ENCODE measurements around the gene TBC1D24.
"Not testable (repeated sequence)": the region's sequence is repeated elsewhere in the genome, so short reads cannot be mapped to it uniquely, and the experiment has no call there.

The TBC1D24 gene

GRCh38 chr16:2438121-2438520, 36.8 kb upstream of the TBC1D24 start:
- Mint-ChIP-seq H3K4me1 (peaks cover 9% of the 10 kb centered on the region), H3K27ac (no peak overlapping the region), H3K4me3 (no peak overlapping the region), H3K9me3 (no peaks in the 10 kb centered on the region), H3K36me3 (peaks cover 81% of the 10 kb centered on the region)
- DNase-seq (ENCODE audit: low spot score in 2 of 2) (no peak), ATAC-seq (no peak)

- ATAC-seq (peak; percentile 36), DNase-seq (ENCODE audit: low spot score in 2 of 2) (no peak)
- H3K36me3 Mint-ChIP-seq, result peaks cover 82% of the 10 kb centered on the region
- H3K27ac Mint-ChIP-seq, result peak overlapping the region; percentile 52
- H3K9me3 Mint-ChIP-seq, result no peaks in the 10 kb centered on the region
- H3K4me3 Mint-ChIP-seq, result no peak overlapping the region
- H3K4me1 Mint-ChIP-seq, result peaks cover 9% of the 10 kb centered on the region
Measured at GRCh38 chr16:2439598-2439997, 35.3 kb upstream of the TBC1D24 start.

- peaks cover 84% of the 10 kb centered on the region for H3K36me3 Mint-ChIP-seq
- not testable (repeated sequence) for ATAC-seq
Measured at GRCh38 chr16:2441143-2441804, 33.7 kb upstream of the TBC1D24 start.

GRCh38 chr16:2443555-2443954, 31.4 kb upstream of the TBC1D24 start:
- Mint-ChIP-seq H3K4me1 (peaks cover 9% of the 10 kb centered on the region), H3K4me3 (no peak overlapping the region), H3K36me3 (peaks cover 83% of the 10 kb centered on the region), H3K9me3 (no peaks in the 10 kb centered on the region), H3K27ac (no peak overlapping the region)
- no peak for ATAC-seq
- no peak for DNase-seq (ENCODE audit: low spot score in 2 of 2)

More at GRCh38 chr16:2441143-2441804, 33.7 kb upstream of the TBC1D24 start:
- not testable (repeated sequence) for H3K9me3 Mint-ChIP-seq; H3K4me3 Mint-ChIP-seq; H3K27ac Mint-ChIP-seq; H3K4me1 Mint-ChIP-seq; DNase-seq (ENCODE audit: low spot score in 2 of 2)

- peaks cover 86% of the 10 kb centered on the region for H3K36me3 Mint-ChIP-seq
- no peaks in the 10 kb centered on the region for H3K9me3 Mint-ChIP-seq
Measured at GRCh38 chr16:2447920-2448583, 26.9 kb upstream of the TBC1D24 start.

GRCh38 chr16:2449118-2449517, 25.8 kb upstream of the TBC1D24 start:
- Mint-ChIP-seq H3K36me3 (peaks cover 82% of the 10 kb centered on the region), H3K27ac (no peak overlapping the region)

More at GRCh38 chr16:2447920-2448583, 26.9 kb upstream of the TBC1D24 start:
- H3K4me1 Mint-ChIP-seq, result no peaks in the 10 kb centered on the region
- no peak overlapping the region for H3K27ac Mint-ChIP-seq
- DNase-seq (ENCODE audit: low spot score in 2 of 2) (no peak), ATAC-seq (no peak)
- no peak overlapping the region for H3K4me3 Mint-ChIP-seq

GRCh38 chr16:2450535-2450934, 24.4 kb upstream of the TBC1D24 start:
- Mint-ChIP-seq H3K4me3 (no peak overlapping the region), H3K36me3 (peaks cover 81% of the 10 kb centered on the region), H3K4me1 (no peaks in the 10 kb centered on the region), H3K27ac (no peak overlapping the region), H3K9me3 (no peaks in the 10 kb centered on the region)
- ATAC-seq (no peak), DNase-seq (ENCODE audit: low spot score in 2 of 2) (no peak)

More at GRCh38 chr16:2449118-2449517, 25.8 kb upstream of the TBC1D24 start:
- no peak overlapping the region for H3K4me3 Mint-ChIP-seq
- DNase-seq (ENCODE audit: low spot score in 2 of 2), result no peak
- ATAC-seq, result no peak
- no peaks in the 10 kb centered on the region for H3K4me1 Mint-ChIP-seq
- H3K9me3 Mint-ChIP-seq, result no peaks in the 10 kb centered on the region

GRCh38 chr16:2450975-2451381, 23.9 kb upstream of the TBC1D24 start:
- ATAC-seq (no peak), DNase-seq (ENCODE audit: low spot score in 2 of 2) (no peak)
- no peaks in the 10 kb centered on the region for H3K9me3 Mint-ChIP-seq
- H3K4me1 Mint-ChIP-seq, result no peaks in the 10 kb centered on the region
- H3K27ac Mint-ChIP-seq, result no peak overlapping the region
- H3K4me3 Mint-ChIP-seq, result no peak overlapping the region
- H3K36me3 Mint-ChIP-seq, result peaks cover 81% of the 10 kb centered on the region

GRCh38 chr16:2451851-2452320, 23.0 kb upstream of the TBC1D24 start:
- no peak for DNase-seq (ENCODE audit: low spot score in 2 of 2)
- H3K9me3 Mint-ChIP-seq, result no peaks in the 10 kb centered on the region
- ATAC-seq, result no peak
- no peak overlapping the region for H3K27ac Mint-ChIP-seq
- H3K4me3 Mint-ChIP-seq, result no peak overlapping the region
- peaks cover 79% of the 10 kb centered on the region for H3K36me3 Mint-ChIP-seq
- no peaks in the 10 kb centered on the region for H3K4me1 Mint-ChIP-seq

GRCh38 chr16:2452650-2453049, 22.3 kb upstream of the TBC1D24 start:
- ATAC-seq (no peak), DNase-seq (ENCODE audit: low spot score in 2 of 2) (no peak)
- Mint-ChIP-seq H3K36me3 (peaks cover 80% of the 10 kb centered on the region), H3K4me1 (no peaks in the 10 kb centered on the region), H3K9me3 (no peaks in the 10 kb centered on the region), H3K27ac (no peak overlapping the region), H3K4me3 (no peak overlapping the region)

- Mint-ChIP-seq H3K4me1 (peaks cover 15% of the 10 kb centered on the region), H3K27ac (no peak overlapping the region), H3K36me3 (peaks cover 73% of the 10 kb centered on the region), H3K9me3 (no peaks in the 10 kb centered on the region), H3K4me3 (no peak overlapping the region)
- DNase-seq (ENCODE audit: low spot score in 2 of 2) (no peak), ATAC-seq (no peak)
Measured at GRCh38 chr16:2455081-2455845, 19.7 kb upstream of the TBC1D24 start.

GRCh38 chr16:2456551-2457153, 18.3 kb upstream of the TBC1D24 start:
- Mint-ChIP-seq H3K27ac (no peak overlapping the region), H3K4me3 (no peak overlapping the region), H3K9me3 (no peaks in the 10 kb centered on the region), H3K4me1 (peaks cover 15% of the 10 kb centered on the region), H3K36me3 (peaks cover 60% of the 10 kb centered on the region)
- DNase-seq (ENCODE audit: low spot score in 2 of 2), result no peak
- ATAC-seq, result no peak

- Mint-ChIP-seq H3K4me1 (peaks cover 15% of the 10 kb centered on the region), H3K36me3 (peaks cover 59% of the 10 kb centered on the region), H3K9me3 (no peaks in the 10 kb centered on the region), H3K27ac (no peak overlapping the region), H3K4me3 (no peak overlapping the region)
- DNase-seq (ENCODE audit: low spot score in 2 of 2), result no peak
- no peak for ATAC-seq
Measured at GRCh38 chr16:2457267-2457666, 17.7 kb upstream of the TBC1D24 start.

GRCh38 chr16:2457946-2458345, 17.0 kb upstream of the TBC1D24 start:
- DNase-seq (ENCODE audit: low spot score in 2 of 2) (no peak), ATAC-seq (no peak)
- H3K9me3 Mint-ChIP-seq, result no peaks in the 10 kb centered on the region
- H3K4me1 Mint-ChIP-seq, result peaks cover 15% of the 10 kb centered on the region
- H3K27ac Mint-ChIP-seq, result no peak overlapping the region
- H3K36me3 Mint-ChIP-seq, result peaks cover 59% of the 10 kb centered on the region
- H3K4me3 Mint-ChIP-seq, result no peak overlapping the region
